Inferior parietal cortex (tissue), 1 donor: ENCODE measurements around the gene SELP.
"Not testable (repeated sequence)": the region's sequence is repeated elsewhere in the genome, so short reads cannot be mapped to it uniquely, and the experiment has no call there.

Experiments used
- DNase-seq: peaks from one replicate; pipeline ENCODE4 v3.0.0-alpha.2; 2016; ENCODE audit errors: extremely low spot score

The SELP gene

DNA sequence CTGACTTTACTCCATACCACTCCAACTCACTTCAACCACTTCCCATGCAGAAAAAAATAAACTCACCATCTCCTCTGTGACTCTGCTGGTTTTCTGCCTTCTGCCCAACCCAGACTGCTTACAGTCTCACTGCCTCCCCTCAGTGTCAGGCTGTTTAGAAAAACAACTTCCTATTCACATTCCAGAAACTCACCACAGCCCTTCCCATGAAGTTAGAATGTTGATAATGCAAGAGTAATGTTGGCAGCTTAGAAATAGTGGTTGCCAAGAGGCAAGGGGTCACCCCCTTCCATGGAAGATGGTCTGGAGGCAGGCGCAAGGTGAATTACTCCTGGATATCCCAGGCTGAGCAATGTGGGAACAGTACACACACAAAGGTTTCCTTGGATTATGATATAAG is at the start of gene SELP:
Gene SELP (minus strand): TSS at position 119 of the 400 bp plus-strand sequence. CDS start 50 bp downstream, at position 69.
- DNase-seq: no peak

DNA sequence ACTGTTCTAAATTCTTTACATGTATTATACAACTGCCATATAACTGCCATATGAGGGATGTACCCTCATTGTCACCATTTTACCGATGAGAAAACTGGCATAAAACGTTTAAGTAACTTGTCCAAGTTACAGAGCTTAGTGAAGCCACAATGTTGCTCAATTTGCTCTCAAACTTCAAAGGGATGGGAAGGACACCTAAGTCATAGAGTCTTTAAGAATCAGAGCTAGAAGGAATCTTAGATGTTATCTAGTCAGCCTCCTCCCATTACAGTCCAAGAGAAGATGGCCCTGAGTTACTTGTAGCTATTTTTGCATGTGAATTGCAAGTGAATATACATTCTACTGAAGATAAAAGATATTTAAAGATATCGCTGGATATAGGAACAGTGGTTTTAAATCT is 49.8 kb upstream of the SELP start:
- no peak for DNase-seq

- DNase-seq: no peak
These were observed 46.1 kb upstream of the SELP start for GRCh38 chr1:169676001-169676400.

- DNase-seq: no peak
These were observed 40.9 kb upstream of the SELP start for GRCh38 chr1:169670836-169671235.

DNA sequence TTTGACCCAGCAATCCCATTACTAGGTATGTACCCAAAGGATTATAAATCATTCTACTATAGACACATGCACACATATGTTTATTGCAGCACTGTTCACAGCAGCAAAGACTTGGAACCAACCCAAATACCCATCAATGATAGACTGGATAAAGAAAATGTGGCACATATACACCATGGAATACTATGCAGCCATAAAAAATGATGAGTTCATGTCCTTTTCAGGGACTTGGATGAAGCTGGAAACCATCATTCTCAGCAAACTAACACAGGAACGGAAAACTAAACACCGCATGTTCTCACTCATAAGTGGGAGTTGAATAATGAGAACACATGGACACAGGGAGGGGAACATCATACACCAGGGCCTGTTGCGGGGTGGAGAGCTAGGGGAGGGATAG is 40.3 kb upstream of the SELP start:
- DNase-seq: not testable (repeated sequence)

DNA sequence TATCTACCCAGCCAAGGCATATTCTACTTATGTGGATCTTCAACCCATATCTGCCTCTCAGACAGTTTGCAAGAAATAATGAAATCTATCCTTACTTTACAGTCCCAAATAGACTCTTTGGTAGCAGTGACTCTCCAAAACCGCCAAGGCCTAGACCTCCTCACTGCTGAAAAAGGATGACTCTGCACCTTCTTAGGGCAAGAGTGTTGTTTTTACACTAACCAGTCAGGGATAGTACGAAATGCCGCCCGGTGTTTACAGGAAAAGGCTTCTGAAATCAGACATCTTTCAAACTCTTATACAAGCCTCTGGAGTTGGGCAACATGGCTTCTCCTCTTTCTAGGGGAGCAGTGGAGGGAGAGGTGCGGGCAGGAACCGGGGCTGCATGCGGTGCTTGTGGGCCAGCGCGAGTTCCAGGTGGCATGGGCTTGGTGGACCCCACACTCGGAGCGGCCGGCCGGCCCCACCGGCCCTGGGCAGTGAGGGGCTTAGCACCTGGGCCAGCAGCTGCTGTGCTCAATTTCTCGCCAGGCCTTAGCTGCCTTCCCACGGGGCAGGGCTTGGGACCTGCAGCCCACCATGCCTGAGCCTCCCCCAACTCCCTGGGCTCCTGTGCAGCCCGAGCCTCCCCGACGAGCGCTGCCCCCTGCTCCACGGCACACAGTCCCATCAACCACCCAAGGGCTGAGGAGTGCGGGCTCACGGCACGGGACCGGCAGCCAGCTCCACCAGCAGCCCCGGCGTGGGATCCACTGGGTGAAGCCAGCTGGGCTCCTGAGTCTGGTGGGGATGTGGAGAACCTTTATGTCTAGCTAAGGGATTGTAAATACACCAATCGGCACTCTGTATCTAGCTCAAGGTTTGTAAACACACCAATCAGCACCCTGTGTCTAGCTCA is 38.0 kb upstream of the SELP start:
- DNase-seq: not testable (repeated sequence)

GRCh38 chr1:169667227-169667639 is 37.3 kb upstream of the SELP start:
- DNase-seq: not testable (repeated sequence)

DNA sequence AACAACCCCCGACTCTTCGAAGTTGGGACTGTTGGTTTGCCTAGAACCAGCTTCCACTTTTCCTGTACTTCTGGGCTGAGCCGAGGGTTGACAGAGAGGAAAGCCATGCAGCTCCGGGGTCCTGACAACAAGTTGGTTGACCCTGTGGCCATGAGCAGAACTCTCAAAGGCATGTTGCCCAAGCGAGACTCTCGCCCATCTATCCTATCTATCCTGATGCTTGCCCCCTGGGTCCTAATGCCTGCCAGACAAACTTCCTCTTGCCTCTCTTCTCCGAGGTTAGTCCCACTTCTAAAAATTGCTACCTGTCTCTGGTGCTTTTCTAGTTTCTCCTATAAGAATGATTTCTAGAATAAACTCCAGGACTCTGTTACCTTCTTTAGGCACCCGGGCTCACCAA is 32.8 kb upstream of the SELP start:
- DNase-seq: not testable (repeated sequence)

GRCh38 chr1:169661066-169661465 is 31.1 kb upstream of the SELP start:
- DNase-seq: not testable (repeated sequence)

GRCh38 chr1:169658777-169659176 is 28.9 kb upstream of the SELP start:
- DNase-seq: not testable (repeated sequence)

GRCh38 chr1:169653873-169654272 is 23.9 kb upstream of the SELP start:
- no peak for DNase-seq

DNA sequence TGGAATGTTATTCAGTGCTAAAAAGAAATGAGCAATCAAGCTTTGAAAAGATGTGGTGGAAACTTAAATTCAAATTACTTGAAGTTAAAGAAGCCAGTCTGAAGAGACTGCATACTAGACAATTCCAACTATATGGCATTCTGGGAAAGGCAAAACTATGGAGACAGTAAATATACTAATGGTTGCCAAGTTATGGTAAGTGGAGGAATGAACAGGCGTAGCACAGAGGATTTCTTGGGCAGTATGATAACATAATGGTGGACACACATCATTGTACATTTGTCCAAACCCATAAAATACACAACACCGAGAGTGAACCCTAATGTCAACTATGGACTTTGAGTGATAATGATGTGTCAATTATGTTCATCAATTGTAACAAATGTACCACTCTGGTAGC is 21.1 kb upstream of the SELP start:
- no peak for DNase-seq

DNA sequence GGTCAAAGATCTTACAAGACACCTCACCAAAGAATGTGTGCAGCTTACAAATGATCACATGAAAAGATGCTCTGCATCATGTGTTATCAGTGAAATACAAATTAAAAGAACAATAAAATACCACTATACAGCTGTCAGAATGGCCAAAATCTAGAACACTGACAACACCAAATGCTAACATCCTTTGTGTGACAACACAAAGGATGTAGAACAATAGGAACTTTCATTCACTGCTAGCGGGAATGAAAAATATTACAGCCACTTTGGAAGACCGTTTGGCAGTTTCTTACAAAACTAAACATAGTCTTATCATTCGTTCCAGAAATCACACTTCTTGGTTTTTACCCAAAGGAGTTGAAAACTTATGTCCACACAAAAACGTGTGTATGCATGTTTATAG is 20.6 kb upstream of the SELP start:
- DNase-seq: peak; percentile 17

DNA sequence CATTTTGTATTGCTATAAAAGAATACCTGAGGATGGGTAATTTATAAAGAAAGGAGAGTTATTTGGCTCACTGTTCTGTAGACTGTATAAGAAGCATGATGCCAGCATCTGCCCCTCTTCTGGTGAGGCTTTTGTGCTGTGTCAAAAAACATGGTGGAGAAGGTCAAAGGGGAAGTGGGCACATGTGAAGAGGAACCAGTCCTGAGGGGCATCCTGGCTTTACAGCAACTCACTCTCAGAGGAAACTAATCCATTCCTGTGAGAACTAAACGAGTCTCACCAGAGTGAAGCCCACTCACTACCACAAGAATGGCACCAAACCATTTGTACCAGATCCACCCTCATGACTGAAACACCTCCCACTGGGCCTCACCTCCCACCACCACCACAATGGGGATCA is 18.8 kb upstream of the SELP start:
- DNase-seq: no peak

DNA sequence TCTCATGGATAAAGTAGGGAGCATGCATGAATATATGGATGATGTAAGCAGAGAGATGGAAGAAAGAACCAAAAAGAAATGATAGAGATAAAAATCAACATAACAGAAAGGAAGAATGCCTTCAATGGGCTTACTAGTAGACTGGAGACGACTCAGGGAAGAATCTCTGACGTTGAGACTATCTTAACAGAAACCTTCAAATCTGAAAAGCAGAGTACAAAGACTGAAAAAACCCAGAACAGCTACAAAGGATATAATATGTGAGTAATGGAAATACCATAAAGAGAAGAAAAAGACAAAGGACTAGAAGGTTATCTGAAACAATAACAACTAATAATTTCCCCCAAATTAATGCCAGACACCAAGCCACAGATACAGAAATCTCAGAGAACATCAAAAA is 18.3 kb upstream of the SELP start:
- DNase-seq: no peak

DNA sequence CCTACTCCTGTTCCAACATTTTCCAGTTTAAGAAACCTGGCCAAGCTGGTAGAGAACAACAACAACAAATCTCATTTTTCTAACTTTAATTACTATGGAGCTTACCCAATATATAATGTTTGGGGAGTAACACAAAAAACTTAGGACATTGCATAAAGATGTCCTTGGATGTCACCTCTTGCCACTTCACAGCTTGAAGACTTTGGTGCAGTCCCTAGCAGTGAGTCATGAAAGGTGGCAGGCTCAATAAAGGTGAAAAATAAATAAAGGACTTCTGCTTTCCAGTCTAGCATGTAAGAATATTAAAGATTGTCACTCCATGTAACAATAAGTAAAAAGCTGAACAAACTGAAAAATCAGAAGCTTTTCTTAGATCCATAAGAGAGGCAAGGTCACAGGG is 17.6 kb upstream of the SELP start:
- DNase-seq: no peak

GRCh38 chr1:169644297-169644696 is 14.4 kb upstream of the SELP start:
- no peak for DNase-seq

- DNase-seq: no peak
These were observed 5.0 kb upstream of the SELP start for GRCh38 chr1:169634877-169635276.

DNA sequence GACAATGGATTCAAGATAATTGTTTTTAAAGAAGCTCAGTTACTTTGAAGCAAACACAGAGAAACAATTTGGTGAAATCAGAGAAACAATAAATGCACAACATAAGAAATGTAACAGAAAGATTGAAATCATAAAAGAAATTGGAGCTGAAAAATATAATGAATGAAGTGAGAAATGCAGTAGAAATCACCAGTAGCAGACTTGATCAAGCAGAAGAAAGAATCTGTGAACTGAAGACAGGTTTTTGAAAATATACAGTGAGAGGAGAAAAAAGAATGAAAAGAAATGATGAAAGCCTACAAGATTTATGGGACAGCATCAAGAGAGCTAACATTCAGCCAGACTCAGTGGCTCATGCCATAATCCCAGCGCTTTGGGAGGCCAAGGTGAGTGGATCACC is 4.2 kb upstream of the SELP start:
- no peak for DNase-seq

DNA sequence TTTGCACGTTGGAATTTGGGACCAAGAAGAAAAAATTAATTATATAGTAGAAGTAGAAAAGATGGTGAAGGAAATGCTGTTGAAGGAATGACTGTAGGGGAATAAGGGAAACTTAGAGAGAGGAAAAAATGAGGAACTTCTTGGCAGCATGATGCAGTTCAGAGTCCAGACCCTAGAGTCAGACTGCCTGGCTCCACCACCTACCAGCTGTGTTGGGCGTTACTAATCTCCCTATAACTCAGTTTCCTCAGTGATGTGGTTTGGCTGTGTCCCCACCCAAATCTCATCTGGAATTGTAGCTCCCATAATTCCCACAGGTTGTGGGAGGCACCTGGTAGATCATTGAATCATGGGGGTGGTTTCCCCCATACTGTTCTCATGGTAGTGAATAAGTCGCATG is 1.3 kb upstream of the SELP start:
- DNase-seq: no peak

DNA sequence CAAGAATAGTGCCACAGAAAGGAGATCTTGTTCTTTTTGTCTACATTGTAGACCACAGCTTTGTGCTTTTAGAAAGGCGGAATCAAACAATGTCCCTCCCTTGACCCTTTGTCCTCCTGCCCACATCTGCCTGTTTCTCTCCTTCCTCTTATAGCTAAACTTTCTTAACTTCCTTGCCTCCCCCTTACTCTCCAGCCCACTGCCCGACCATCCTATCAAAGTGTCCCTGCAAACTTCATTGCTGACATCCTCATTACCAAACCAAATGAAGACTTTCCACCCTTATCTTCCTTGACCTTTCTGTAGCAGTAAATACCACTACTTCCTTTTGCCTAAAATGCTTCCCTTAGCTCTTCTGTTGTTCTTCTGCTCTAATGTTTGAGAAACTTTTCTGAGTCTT is 5.0 kb downstream of the SELP start:
- DNase-seq: no peak

DNA sequence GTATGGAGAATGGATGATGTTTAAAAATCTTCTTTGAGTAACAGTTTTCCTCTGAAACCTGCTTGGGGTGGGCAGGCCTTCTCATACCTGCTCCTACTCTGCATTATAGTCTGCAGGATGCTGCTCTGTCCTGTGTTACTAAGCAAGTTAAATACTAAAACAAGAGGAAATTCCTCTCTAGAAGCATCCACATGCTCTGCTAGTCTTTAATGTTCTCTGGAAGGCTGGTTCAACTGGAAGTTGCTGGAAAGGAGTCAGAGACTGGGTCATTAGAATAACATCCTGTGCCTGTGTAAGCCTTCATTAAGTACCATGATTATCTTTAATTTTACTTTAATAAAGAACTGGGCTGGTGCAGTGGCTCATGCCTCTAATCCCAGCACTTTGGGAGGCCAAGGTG is 5.8 kb downstream of the SELP start:
- DNase-seq: no peak

DNA sequence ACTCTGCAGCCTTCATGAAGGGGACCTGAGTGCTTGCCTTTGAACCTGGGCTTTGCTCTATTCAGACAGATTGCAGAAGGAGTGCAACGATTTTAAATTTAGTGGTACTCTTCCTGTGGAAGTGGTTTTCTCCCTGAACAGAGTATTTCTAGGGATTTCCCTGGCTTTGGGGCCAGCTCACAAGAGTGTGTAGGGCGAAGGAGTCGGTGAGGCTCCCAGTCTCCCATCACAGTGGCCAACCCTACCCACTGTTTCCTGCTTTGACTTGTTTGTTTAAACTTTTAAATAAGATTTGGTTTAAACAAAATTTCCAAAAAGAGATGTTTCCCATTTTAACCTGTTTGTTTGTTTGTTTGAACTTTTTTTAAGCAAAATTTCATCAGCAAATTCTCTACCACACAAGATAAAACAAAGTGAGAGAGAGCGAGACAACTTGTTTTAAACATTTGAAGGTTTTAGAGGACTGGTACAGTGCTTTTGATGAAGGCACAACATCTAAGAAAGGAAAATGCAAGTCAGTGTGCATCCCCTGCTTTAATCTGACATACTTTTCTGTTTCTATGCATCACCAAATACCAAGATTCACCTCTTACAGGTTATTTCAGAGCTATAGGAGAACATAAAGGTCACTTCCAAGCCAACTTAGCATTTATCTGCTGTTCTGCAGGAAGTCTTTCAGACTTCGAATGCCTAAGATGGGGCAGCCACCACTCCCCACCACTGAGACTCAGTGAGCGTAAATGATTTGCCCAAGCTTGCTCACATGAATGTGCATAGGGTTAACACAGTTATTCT is 6.6 kb downstream of the SELP start:
- DNase-seq: no peak
